HuH-7.5 (cell line): ENCODE results near the gene TNKS2.
"Not testable (repeated sequence)": the region's sequence is repeated elsewhere in the genome, so short reads cannot be mapped to it uniquely, and the experiment has no call there.

Source experiments
- DNase-seq: peaks from one replicate; pipeline ENCODE4 v3.0.0; 2011; ENCODE audit warnings: low spot score

The TNKS2 gene

GRCh38 chr10:91796331-91797047, 1.7 kb upstream of the TNKS2 start:
- no peak for DNase-seq

GRCh38 chr10:91797048-91797690, 1.1 kb upstream of the TNKS2 start:
- no peak for DNase-seq

GRCh38 chr10:91798649-91799611, 704 bp downstream of the TNKS2 start:
- DNase-seq, result no peak

GRCh38 chr10:91799612-91799975, 1.4 kb downstream of the TNKS2 start:
- no peak for DNase-seq

- DNase-seq, result no peak
Measured at GRCh38 chr10:91800182-91800581, 2.0 kb downstream of the TNKS2 start.

- DNase-seq, result no peak
Measured at GRCh38 chr10:91800756-91801155, 2.5 kb downstream of the TNKS2 start.

- DNase-seq, result no peak
Measured at GRCh38 chr10:91803386-91804125, 5.3 kb downstream of the TNKS2 start.

GRCh38 chr10:91804126-91804510, 5.9 kb downstream of the TNKS2 start:
- DNase-seq, result no peak

GRCh38 chr10:91805110-91805838, 7.0 kb downstream of the TNKS2 start:
- no peak for DNase-seq

- not testable (repeated sequence) for DNase-seq
Measured at GRCh38 chr10:91807264-91807663, 9.0 kb downstream of the TNKS2 start.

GRCh38 chr10:91813251-91813650, 15.0 kb downstream of the TNKS2 start:
- no peak for DNase-seq

GRCh38 chr10:91816981-91817380, 18.8 kb downstream of the TNKS2 start:
- no peak for DNase-seq

GRCh38 chr10:91820144-91820543, 21.9 kb downstream of the TNKS2 start:
- no peak for DNase-seq

GRCh38 chr10:91824076-91824475, 25.9 kb downstream of the TNKS2 start:
- no peak for DNase-seq

GRCh38 chr10:91829268-91829667, 31.0 kb downstream of the TNKS2 start:
- DNase-seq, result no peak

GRCh38 chr10:91838199-91838598, 40.0 kb downstream of the TNKS2 start:
- no peak for DNase-seq

GRCh38 chr10:91843083-91843482, 44.9 kb downstream of the TNKS2 start:
- no peak for DNase-seq

GRCh38 chr10:91856637-91857036, 58.4 kb downstream of the TNKS2 start:
- DNase-seq, result no peak

GRCh38 chr10:91860885-91861284, 62.7 kb downstream of the TNKS2 start:
- no peak for DNase-seq

- no peak for DNase-seq
Measured at GRCh38 chr10:91864099-91864498, 65.9 kb downstream of the TNKS2 start.

GRCh38 chr10:91864744-91865143, 66.5 kb downstream of the TNKS2 start:
- DNase-seq, result no peak
